ENCODE data around the gene EHF. TPM values are rescaled to one million over a fixed set of nuclear protein-coding genes. Genes with fewer than 3 reads are reported as not detected.
A peak's percentile ranks its signal among the peaks of the same experiment; 100 is the strongest.

EHF gene
- total RNA-seq, 1 donor from 2014 or later = 36.4 TPM

DNA sequence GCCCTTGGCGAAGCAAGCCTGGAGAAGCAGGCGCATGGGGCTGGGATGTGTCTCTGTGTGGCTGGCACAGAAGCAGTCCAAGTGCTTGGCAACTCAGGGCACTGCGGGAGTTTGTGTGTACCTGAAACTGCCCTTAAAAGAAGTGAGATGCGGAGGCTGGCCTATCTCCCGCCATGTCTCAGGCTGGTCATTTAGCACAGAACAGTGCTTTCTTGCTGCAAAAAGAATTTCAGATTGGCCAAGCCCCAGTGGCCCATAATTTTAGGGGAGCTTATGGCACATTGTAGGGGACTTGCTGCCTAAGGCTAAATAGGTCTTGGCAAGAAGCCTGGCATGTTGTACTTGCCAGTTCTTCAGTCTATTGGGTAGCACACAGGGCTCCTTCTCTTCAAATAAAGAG, 16.4 kb downstream of the EHF start:
- H3K4me1 ChIP-seq = peaks cover 22% of the 10 kb centered on the region
- DNase-seq = peak; percentile 63
- no peak overlapping the region for H3K27ac ChIP-seq
- TF ChIP-seq, protein P1, sequence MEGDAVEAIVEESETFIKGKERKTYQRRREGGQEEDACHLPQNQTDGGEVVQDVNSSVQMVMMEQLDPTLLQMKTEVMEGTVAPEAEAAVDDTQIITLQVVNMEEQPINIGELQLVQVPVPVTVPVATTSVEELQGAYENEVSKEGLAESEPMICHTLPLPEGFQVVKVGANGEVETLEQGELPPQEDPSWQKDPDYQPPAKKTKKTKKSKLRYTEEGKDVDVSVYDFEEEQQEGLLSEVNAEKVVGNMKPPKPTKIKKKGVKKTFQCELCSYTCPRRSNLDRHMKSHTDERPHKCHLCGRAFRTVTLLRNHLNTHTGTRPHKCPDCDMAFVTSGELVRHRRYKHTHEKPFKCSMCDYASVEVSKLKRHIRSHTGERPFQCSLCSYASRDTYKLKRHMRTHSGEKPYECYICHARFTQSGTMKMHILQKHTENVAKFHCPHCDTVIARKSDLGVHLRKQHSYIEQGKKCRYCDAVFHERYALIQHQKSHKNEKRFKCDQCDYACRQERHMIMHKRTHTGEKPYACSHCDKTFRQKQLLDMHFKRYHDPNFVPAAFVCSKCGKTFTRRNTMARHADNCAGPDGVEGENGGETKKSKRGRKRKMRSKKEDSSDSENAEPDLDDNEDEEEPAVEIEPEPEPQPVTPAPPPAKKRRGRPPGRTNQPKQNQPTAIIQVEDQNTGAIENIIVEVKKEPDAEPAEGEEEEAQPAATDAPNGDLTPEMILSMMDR (IDR thresholded peaks at IDR 0.05) = no peak
- no peaks in the 10 kb centered on the region for H3K9me3 ChIP-seq
- intact Hi-C loops (cut with DNase I) = no loop called here
- H3K27me3 ChIP-seq = no peaks in the 10 kb centered on the region
- H3K36me3 ChIP-seq = no peaks in the 10 kb centered on the region
- H3K4me3 ChIP-seq = no peak overlapping the region
- no peak for ATAC-seq

DNA sequence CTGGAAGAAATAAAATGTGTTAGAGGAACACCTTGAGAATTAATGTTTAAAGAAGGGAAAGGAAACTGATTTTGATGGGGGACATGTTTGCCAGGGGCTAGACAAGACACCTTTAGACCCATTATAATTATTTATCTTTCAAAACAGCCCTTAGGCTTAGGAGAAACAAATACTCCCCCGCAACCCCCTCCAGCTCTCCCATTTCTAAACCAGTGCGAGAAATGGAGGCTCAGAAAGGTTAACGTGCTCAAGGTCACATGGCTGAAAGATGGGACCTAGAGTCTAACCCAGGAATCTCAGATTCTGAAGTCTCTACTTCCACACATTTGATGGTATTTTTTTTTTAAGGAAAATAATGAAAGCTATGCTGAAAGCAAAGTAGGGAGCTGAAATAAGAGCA, 18.0 kb downstream of the EHF start:
- peaks cover 17% of the 10 kb centered on the region for H3K4me1 ChIP-seq
- ATAC-seq (no peak), DNase-seq (no peak)
- intact Hi-C loops (cut with DNase I) = no loop called here
- H3K27me3 ChIP-seq = no peaks in the 10 kb centered on the region
- no peak overlapping the region for H3K4me3 ChIP-seq
- H3K9me3 ChIP-seq = no peaks in the 10 kb centered on the region
- H3K36me3 ChIP-seq = no peaks in the 10 kb centered on the region
- H3K27ac ChIP-seq = no peak overlapping the region
- TF ChIP-seq, protein P1 (IDR thresholded peaks at IDR 0.05) = no peak

DNA sequence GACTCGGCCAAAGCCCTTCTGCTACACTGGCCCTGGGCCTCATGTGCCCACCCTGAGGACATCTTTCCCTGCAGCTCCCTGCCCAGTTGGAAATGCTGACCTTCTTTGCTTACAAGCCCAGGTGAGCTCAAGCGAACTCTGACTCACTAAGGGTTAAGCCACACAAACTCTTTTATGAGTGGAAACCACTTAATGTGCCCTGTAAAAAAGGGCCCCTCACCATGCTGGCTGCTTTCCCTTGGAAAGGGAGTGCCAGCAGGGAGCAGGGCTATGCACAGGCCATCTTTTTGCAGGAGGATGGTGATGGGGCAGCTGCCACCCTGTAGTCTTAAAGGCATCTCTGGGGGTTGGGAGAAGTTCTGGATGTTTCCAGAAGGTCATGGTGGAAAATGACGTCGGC, 18.7 kb downstream of the EHF start:
- ATAC-seq = peak; percentile 47

DNA sequence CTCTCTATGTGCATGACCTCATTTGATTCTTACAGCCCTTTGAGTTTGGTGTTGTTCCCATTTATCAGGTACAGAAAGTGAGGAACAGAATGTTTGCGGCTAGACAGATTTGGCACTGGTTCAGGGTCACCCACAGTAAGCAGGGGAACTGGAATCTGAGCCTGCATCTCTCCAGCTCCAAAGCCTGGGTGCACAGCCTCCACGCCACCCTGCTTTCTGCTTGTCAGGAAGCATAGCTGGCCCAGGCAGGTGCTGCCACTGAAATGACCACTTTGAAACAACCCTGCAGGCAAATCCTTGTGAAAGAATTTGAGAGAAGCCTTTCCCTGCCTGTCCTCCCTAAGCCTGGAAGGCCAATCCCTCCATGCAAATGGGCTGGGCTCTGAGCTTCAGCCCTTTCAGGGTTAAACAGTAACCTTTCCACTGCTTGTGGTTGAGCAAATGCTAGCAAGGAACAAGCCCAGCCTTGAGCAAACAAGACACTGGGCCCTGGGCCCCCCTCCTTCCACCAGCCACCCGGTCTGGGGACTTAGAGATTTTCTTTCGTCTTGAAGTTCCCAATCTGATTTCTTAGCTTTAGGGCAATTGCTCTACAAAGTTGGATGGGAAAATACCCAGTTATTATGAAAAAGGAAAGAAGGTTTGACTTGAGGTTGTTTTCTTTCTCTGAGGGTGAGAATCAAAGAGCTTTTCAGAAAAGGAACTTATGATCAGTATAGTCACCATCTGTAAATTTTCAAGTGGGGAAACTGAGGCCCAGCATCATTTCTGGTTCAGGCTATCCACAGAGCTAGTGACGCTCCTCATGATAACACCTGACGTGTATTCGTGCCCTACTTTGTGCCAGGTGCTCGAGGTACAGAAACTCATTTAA, 19.4 kb downstream of the EHF start:
- Histone ChIP-seq H3K9me3 (no peaks in the 10 kb centered on the region), H3K27ac (peak overlapping the region; percentile 70), H3K4me3 (no peak overlapping the region), H3K4me1 (peaks cover 8% of the 10 kb centered on the region), H3K27me3 (no peaks in the 10 kb centered on the region), H3K36me3 (no peaks in the 10 kb centered on the region)
- ATAC-seq = peak; percentile 95
- peak; percentile 89 for DNase-seq
- intact Hi-C loops (cut with DNase I) = no loop called here
- TF ChIP-seq, protein P1 (IDR thresholded peaks at IDR 0.05) = no peak

More for the DNA sequence above, 18.7 kb downstream of the EHF start:
- Histone ChIP-seq H3K4me1 (peaks cover 10% of the 10 kb centered on the region), H3K36me3 (no peaks in the 10 kb centered on the region), H3K27me3 (no peaks in the 10 kb centered on the region), H3K4me3 (no peak overlapping the region), H3K27ac (peak overlapping the region; percentile 67), H3K9me3 (no peaks in the 10 kb centered on the region)
- TF ChIP-seq, protein P1 (IDR thresholded peaks at IDR 0.05) = no peak
- peak; percentile 65 for DNase-seq
- intact Hi-C loops (cut with DNase I) = no loop called here

DNA sequence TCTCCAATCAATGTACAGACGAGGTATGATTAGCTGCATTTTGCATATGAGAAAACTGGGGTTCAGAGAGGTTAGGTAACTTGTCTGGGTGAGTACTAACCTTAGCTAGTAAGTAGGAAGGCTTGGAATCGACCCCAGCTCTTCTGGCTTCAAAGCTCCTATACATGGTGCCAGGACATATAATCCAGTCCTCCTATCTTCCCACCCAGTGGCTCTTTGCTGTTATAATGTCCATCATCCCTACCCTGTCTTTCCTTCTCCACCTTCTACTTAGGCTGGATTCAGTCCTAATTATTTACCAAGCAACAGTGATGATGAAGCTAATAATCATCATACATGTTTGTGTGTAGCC, 20.0 kb downstream of the EHF start:
- intact Hi-C loops (cut with DNase I) = no loop called here
- ATAC-seq (no peak), DNase-seq (no peak)
- no peak overlapping the region for H3K4me3 ChIP-seq
- no peaks in the 10 kb centered on the region for H3K9me3 ChIP-seq
- TF ChIP-seq, protein P1 (IDR thresholded peaks at IDR 0.05) = no peak
- H3K4me1 ChIP-seq = peaks cover 8% of the 10 kb centered on the region
- no peaks in the 10 kb centered on the region for H3K27me3 ChIP-seq
- H3K36me3 ChIP-seq = no peaks in the 10 kb centered on the region
- peak overlapping the region; percentile 70 for H3K27ac ChIP-seq

Measured in upper lobe of right lung (tissue), 1 donor.